Brain microvascular endothelial cell (primary cell): ENCODE results near the gene CEP126.
A peak's percentile ranks its signal among the peaks of the same experiment; 100 is the strongest.

ENCODE experiments used
- DNase-seq: peaks from one replicate; pipeline ENCODE4 v3.0.0-alpha.2; 2020
- H3K27ac ChIP-seq: fragments of 250-450 bp; sonication (Bioruptor Pico); 2 replicates; pipeline ENCODE4 v1.5.1; 2020; ENCODE audit warnings: mild to moderate bottlenecking, moderate library complexity
- H3K27me3 ChIP-seq: fragments of 250-450 bp; sonication (Bioruptor Pico); replicated peaks from 2 replicates; pipeline ENCODE4 v1.5.1; 2020; ENCODE audit warnings: mild to moderate bottlenecking
- H3K36me3 ChIP-seq: fragments of 250-450 bp; sonication (Bioruptor Pico); replicated peaks from 2 replicates; pipeline ENCODE4 v1.5.1; 2020; ENCODE audit warnings: mild to moderate bottlenecking
- H3K4me3 ChIP-seq: 2 replicates; pipeline ENCODE4 v1.5.1; 2011; ENCODE audit warnings: low read depth, mild to moderate bottlenecking, control low read depth, low read length, moderate library complexity
- in situ Hi-C: cut with HindIII; loops from 2 replicates; pipeline ENCODE4 v1.10.0; 2017; ENCODE audit warnings: low sequenced_read_pairs, low pct_ligation_motif_present
- TF ChIP-seq, protein P1 (sequence below): IDR thresholded peaks from 2 replicates; pipeline ENCODE4 v1.5.1; 2011; ENCODE audit warnings: low read depth, mild to moderate bottlenecking, moderate library complexity, low read length, control low read depth, inconsistent platforms; ENCODE audit errors: missing control alignments

CEP126 gene, protein sequence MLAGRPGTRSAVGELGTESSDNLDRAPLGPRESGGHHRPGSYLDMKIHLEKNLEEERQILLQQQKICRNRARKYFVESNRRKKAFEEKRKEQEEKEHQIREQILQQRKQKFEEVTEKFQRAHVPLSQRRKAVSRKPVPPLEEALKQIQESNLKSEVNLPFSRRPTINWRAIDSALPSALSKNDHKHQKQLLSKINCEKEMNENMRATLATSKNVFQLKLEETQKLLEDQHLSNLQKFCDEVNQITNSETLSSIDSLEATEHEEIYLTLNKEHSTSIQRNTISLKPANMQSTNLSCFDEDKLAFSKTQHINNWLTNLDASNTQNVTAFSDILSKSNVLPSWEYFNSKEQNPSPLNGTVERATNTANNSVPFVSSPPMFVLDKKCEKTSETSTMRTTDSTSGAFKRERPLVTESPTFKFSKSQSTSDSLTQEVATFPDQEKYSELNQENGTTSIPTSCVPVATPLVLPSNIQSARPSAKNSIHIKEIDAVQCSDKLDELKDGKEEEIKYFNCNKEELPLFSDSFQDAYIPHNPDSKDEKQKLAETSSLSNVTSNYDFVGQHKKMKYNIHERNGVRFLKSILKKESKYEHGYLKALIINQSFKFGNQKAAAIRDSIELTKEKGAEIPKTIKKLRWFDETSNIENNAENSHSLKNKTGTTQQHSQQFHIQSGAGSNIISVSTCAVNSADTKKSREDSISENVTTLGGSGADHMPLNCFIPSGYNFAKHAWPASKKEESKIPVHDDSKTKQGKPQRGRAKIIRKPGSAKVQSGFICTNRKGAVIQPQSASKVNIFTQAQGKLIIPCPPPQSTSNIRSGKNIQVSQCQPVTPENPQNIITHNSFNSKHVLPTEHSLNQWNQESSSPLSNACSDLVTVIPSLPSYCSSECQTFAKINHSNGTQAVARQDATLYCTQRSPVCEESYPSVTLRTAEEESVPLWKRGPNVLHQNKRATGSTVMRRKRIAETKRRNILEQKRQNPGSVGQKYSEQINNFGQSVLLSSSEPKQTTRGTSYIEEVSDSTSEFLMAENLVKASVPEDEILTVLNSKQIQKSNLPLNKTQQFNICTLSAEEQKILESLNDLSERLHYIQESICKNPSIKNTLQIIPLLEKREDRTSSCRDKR

DNA sequence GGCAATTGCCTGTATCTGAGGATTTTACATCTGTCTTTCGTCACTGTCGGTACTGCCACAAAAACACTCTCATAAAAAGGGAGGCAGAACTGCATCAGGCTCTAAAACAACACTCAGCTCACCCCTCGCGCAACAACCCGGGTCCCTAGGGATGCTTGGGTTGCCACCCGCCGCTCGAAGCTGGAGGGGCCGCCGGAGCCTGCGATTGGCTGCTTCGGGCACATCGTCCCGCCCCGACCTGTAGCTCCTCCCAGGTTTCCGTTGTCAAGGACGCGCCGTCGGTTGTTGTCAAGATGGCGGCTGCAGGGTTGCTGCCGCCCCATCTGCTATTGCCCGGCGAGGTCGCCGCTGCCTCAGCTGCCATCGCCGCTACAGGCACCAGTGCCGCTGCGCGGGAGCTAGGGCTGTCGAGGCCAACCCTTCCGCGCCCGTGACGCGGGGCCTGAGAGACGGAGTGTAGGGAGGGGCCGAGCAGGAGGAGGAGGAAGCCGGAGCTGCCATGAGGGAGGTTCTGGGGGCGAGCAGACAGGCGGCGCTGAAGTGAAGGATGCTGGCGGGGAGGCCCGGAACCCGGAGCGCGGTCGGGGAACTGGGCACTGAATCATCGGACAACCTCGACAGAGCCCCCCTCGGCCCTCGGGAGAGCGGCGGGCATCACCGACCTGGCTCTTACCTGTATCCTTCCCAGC lies at the start of gene CEP126:
Gene CEP126 (plus strand): TSS at position 273 of the 689 bp plus-strand sequence. CDS start 275 bp downstream, at position 548.
- Histone ChIP-seq H3K36me3 (no peaks in the 10 kb centered on the region), H3K27ac (peak within 1 kb of the TSS; percentile 82), H3K27me3 (no peaks in the 10 kb centered on the region), H3K4me3 (peak within 1 kb of the TSS; percentile 85)
- in situ Hi-C loops = no loop called here
- peak; percentile 97 for DNase-seq
- TF ChIP-seq, protein P1, sequence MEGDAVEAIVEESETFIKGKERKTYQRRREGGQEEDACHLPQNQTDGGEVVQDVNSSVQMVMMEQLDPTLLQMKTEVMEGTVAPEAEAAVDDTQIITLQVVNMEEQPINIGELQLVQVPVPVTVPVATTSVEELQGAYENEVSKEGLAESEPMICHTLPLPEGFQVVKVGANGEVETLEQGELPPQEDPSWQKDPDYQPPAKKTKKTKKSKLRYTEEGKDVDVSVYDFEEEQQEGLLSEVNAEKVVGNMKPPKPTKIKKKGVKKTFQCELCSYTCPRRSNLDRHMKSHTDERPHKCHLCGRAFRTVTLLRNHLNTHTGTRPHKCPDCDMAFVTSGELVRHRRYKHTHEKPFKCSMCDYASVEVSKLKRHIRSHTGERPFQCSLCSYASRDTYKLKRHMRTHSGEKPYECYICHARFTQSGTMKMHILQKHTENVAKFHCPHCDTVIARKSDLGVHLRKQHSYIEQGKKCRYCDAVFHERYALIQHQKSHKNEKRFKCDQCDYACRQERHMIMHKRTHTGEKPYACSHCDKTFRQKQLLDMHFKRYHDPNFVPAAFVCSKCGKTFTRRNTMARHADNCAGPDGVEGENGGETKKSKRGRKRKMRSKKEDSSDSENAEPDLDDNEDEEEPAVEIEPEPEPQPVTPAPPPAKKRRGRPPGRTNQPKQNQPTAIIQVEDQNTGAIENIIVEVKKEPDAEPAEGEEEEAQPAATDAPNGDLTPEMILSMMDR = peak; percentile 70

DNA sequence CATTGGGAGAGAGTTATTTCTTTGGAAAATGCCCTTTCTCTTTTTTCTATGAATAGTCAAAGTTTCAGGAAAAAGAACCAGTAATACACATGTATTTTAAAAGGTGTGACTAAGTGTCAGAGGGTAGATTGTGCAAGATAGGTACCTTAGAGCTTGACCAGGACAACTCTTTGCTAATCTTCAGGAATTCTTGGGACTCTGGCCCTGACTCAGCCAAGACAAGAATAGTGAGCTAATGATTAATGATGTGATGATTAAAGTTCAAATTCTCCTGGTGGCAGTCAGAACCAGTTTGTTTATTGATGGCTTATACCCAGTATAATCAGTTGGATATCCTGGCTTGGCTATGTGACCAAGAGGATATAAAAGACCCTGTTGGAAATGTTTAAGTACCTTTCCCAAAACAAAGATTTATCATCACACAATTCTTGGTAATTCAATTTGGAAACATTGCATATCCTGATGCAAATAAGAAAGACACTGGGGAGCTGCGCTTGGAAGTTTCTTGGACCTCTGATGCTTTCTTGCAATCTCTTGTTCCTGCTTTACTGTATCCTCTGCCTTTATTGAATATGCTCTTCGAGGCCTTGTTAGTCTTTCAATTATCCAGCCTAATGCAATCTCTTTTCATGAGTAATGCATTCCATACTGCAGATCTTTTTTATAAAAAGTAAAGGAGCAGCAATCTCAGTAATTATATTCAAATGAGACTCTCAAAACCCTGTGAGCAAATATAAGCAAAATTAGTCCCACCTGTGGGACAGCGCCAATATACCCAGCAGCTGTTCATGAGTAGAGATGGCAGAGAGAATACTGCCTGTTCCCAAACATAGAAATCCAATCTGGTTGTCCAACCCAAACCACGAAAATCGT lies 48.0 kb upstream of the CEP126 start:
- in situ Hi-C loops = no loop called here
- H3K27ac ChIP-seq = peak overlapping the region; percentile 46
- no peaks in the 10 kb centered on the region for H3K27me3 ChIP-seq
- TF ChIP-seq, protein P1 = no peak
- peak; percentile 27 for DNase-seq
- no peaks in the 10 kb centered on the region for H3K36me3 ChIP-seq
- no peak overlapping the region for H3K4me3 ChIP-seq

DNA sequence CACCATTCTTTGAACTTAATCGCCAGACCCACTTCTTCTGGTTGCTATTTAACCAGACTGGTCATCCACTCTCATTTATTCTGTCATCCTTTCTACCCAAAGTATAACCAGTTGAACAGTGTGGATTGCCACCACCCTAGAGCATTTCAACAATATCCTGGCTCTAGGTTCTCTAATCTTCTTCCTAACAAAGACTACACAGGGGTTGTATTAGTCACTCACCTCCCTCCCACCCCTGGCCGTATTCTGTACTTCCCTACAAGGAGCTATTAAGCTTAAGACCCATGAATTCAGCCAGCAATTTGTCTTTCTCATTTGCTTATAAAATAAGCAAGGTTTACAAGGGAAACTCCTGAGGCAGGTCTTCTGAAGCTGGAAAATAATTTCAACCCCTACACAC lies 46.9 kb upstream of the CEP126 start:
- H3K36me3 ChIP-seq = no peaks in the 10 kb centered on the region
- H3K4me3 ChIP-seq = no peak overlapping the region
- TF ChIP-seq, protein P1 = no peak
- H3K27ac ChIP-seq = no peak overlapping the region
- no peaks in the 10 kb centered on the region for H3K27me3 ChIP-seq
- peak; percentile 25 for DNase-seq
- in situ Hi-C loops = no loop called here

DNA sequence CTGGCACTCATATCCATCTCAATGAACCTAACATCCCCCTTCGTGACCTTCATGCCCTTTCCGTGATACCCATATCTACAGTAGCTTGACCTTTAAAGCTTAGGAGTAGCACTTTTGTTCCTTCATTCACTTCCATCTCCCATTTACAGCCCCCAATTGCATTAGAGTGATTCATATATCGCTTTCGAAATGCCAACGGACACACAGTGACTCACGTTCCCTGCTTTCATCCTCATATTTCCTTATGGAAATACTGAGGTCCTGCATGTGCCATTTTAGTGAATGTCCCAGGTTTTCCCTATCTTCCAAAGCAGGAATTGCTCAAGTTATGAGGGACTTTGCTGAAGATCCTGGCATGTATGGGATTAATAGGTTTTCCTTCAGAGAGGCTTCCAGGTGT lies 44.3 kb upstream of the CEP126 start:
- peak; percentile 61 for DNase-seq
- no peaks in the 10 kb centered on the region for H3K27me3 ChIP-seq
- no peak overlapping the region for H3K4me3 ChIP-seq
- in situ Hi-C loops = no loop called here
- TF ChIP-seq, protein P1 = peak; percentile 22
- H3K27ac ChIP-seq = peak overlapping the region; percentile 6
- H3K36me3 ChIP-seq = no peaks in the 10 kb centered on the region
